Measurements from ENCODE around the gene DPF3. TPM values are rescaled to one million over a fixed set of nuclear protein-coding genes. Genes with fewer than 3 reads are reported as not detected.

The DPF3 gene
- total RNA-seq, 1 experiment from 2014 or later, result not detected

GRCh38 chr14:72881543-72881942, 12.4 kb downstream of the DPF3 start:
- intact Hi-C loops (cut with micrococcal nuclease; ENCODE audit: unreplicated experiment), result no loop called here
- in situ Hi-C loops (cut with HindIII; ENCODE audit: low pct_unique_long_range_greater_than_20kb, low sequenced_read_pairs), result no loop called here
- no TSS peak for BruUV-seq (replicated peaks)

GRCh38 chr14:72880820-72881219, 13.1 kb downstream of the DPF3 start:
- in situ Hi-C loops (cut with HindIII; ENCODE audit: low pct_unique_long_range_greater_than_20kb, low sequenced_read_pairs), result no loop called here

More at GRCh38 chr14:72881543-72881942, 12.4 kb downstream of the DPF3 start:
- H3K4me3 ChIP-seq (ENCODE audit: low read depth in 2 of 2, low read length in 2 of 2), result no peak overlapping the region
- ATAC-seq (no peak), DNase-seq (ENCODE audit: low read depth, low spot score) (no peak)
- H3K9me3 ChIP-seq (ENCODE audit: control insufficient read depth, insufficient read depth, low read depth, low read length), result no peaks in the 10 kb centered on the region
- no peak for TF ChIP-seq REST (IDR thresholded peaks at IDR 0.05; ENCODE audit: insufficient read depth in 1 of 2, low read depth in 2 of 2, low read length in 1 of 2)
- no peak for TF ChIP-seq POLR2AphosphoS5 (IDR thresholded peaks at IDR 0.05; ENCODE audit: low read depth, low read length)
- TF ChIP-seq, protein P1, sequence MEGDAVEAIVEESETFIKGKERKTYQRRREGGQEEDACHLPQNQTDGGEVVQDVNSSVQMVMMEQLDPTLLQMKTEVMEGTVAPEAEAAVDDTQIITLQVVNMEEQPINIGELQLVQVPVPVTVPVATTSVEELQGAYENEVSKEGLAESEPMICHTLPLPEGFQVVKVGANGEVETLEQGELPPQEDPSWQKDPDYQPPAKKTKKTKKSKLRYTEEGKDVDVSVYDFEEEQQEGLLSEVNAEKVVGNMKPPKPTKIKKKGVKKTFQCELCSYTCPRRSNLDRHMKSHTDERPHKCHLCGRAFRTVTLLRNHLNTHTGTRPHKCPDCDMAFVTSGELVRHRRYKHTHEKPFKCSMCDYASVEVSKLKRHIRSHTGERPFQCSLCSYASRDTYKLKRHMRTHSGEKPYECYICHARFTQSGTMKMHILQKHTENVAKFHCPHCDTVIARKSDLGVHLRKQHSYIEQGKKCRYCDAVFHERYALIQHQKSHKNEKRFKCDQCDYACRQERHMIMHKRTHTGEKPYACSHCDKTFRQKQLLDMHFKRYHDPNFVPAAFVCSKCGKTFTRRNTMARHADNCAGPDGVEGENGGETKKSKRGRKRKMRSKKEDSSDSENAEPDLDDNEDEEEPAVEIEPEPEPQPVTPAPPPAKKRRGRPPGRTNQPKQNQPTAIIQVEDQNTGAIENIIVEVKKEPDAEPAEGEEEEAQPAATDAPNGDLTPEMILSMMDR (IDR thresholded peaks at IDR 0.05), result no peak
- TF ChIP-seq SIN3A (IDR thresholded peaks at IDR 0.05; ENCODE audit: borderline replicate concordance, insufficient read depth, low read depth, low read length), result no peak
- no peak for TF ChIP-seq TCF7L2 (IDR thresholded peaks at IDR 0.05; ENCODE audit: low read depth, low read length)
- ChIA-PET POLR2A (no interaction called here), CTCF (no interaction called here)
- H3K36me3 ChIP-seq (ENCODE audit: control insufficient read depth, insufficient read depth, low read length), result no peaks in the 10 kb centered on the region
- H3K4me1 ChIP-seq (ENCODE audit: control insufficient read depth, insufficient read depth, low read length), result no peaks in the 10 kb centered on the region
- no peak overlapping the region for H3K27ac ChIP-seq (ENCODE audit: low read length)
- H3K27me3 ChIP-seq (ENCODE audit: control insufficient read depth, insufficient read depth, low read length), result peaks cover 5% of the 10 kb centered on the region

More at GRCh38 chr14:72880820-72881219, 13.1 kb downstream of the DPF3 start:
- ATAC-seq (no peak), DNase-seq (ENCODE audit: low read depth, low spot score) (no peak)
- ChIA-PET CTCF (no interaction called here), POLR2A (no interaction called here)
- intact Hi-C loops (cut with micrococcal nuclease; ENCODE audit: unreplicated experiment), result no loop called here
- TF ChIP-seq SIN3A (IDR thresholded peaks at IDR 0.05; ENCODE audit: borderline replicate concordance, insufficient read depth, low read depth, low read length), result no peak
- no peak for TF ChIP-seq TCF7L2 (IDR thresholded peaks at IDR 0.05; ENCODE audit: low read depth, low read length)
- TF ChIP-seq, protein P1 (IDR thresholded peaks at IDR 0.05), result no peak
- TF ChIP-seq POLR2AphosphoS5 (IDR thresholded peaks at IDR 0.05; ENCODE audit: low read depth, low read length), result no peak
- TF ChIP-seq REST (IDR thresholded peaks at IDR 0.05; ENCODE audit: insufficient read depth in 1 of 2, low read depth in 2 of 2, low read length in 1 of 2), result no peak
- Histone ChIP-seq H3K4me1 (ENCODE audit: control insufficient read depth, insufficient read depth, low read length) (no peaks in the 10 kb centered on the region), H3K4me3 (ENCODE audit: low read depth in 2 of 2, low read length in 2 of 2) (no peak overlapping the region), H3K9me3 (ENCODE audit: control insufficient read depth, insufficient read depth, low read depth, low read length) (no peaks in the 10 kb centered on the region), H3K27me3 (ENCODE audit: control insufficient read depth, insufficient read depth, low read length) (peaks cover 4% of the 10 kb centered on the region), H3K36me3 (ENCODE audit: control insufficient read depth, insufficient read depth, low read length) (no peaks in the 10 kb centered on the region), H3K27ac (ENCODE audit: low read length) (no peak overlapping the region)
- no TSS peak for BruUV-seq (replicated peaks)
